ENCODE results near the gene TTC28. TPM values are rescaled to one million over a fixed set of nuclear protein-coding genes. Genes with fewer than 3 reads are reported as not detected.
"Not testable (repeated sequence)": the region's sequence is repeated elsewhere in the genome, so short reads cannot be mapped to it uniquely, and the experiment has no call there.

TTC28 gene
- total and polyA plus RNA-seq, 12 donors, result 3.4 to 75.6 (median 28.6) TPM

- no peak for DNase-seq
- no peaks in the 10 kb centered on the region for H3K4me1 ChIP-seq (replicated peaks in 1 of 2)
- H3K27me3 ChIP-seq, result no peaks in the 10 kb centered on the region
- 43 to 87% (median 68%) methylated on average over 1 of the region's 1 CpG for WGBS, 4 donors
- H3K9me3 ChIP-seq (replicated peaks in 1 of 3), result no peaks in the 10 kb centered on the region
- no peak overlapping the region for H3K27ac ChIP-seq
- no peak overlapping the region for H3K4me3 ChIP-seq
- intact Hi-C loops (cut with DNase I), result no loop called here
- H3K36me3 ChIP-seq (replicated peaks in 1 of 2), result no peaks in the 10 kb centered on the region
- TF ChIP-seq, protein P1, sequence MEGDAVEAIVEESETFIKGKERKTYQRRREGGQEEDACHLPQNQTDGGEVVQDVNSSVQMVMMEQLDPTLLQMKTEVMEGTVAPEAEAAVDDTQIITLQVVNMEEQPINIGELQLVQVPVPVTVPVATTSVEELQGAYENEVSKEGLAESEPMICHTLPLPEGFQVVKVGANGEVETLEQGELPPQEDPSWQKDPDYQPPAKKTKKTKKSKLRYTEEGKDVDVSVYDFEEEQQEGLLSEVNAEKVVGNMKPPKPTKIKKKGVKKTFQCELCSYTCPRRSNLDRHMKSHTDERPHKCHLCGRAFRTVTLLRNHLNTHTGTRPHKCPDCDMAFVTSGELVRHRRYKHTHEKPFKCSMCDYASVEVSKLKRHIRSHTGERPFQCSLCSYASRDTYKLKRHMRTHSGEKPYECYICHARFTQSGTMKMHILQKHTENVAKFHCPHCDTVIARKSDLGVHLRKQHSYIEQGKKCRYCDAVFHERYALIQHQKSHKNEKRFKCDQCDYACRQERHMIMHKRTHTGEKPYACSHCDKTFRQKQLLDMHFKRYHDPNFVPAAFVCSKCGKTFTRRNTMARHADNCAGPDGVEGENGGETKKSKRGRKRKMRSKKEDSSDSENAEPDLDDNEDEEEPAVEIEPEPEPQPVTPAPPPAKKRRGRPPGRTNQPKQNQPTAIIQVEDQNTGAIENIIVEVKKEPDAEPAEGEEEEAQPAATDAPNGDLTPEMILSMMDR (IDR thresholded peaks at IDR 0.05), result no peak
- TF ChIP-seq POLR2A (IDR thresholded peaks at IDR 0.05), result no peak
Observed at GRCh38 chr22:28204382-28204781, 475.3 kb downstream of the TTC28 start.

DNA sequence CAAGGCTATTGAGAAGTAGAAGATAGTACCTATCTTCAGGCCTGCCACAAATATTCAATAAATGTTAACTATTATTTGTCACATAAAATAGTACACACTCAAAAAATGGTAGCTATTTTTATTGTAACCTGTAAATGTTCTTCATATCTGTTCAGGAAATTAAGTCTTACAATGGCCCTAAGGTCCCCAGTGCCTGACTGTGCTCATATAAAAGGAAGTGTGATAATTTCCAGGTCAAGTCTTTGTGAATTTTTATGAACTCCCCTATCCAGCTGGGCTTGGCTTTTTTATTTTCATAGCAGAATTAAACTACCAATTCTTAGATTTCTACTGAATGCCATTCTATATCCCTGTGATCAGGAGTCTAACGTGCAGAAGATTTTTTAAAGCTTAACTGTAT lies 476.4 kb downstream of the TTC28 start:
- H3K4me3 ChIP-seq, result no peak overlapping the region
- H3K36me3 ChIP-seq (replicated peaks in 1 of 2), result no peaks in the 10 kb centered on the region
- WGBS, 4 donors, result 83 to 97% (median 86%) methylated on average over 1 of the region's 1 CpG
- TF ChIP-seq POLR2A (IDR thresholded peaks at IDR 0.05), result no peak
- TF ChIP-seq, protein P1 (IDR thresholded peaks at IDR 0.05), result no peak
- H3K27ac ChIP-seq, result no peak overlapping the region
- no peaks in the 10 kb centered on the region for H3K4me1 ChIP-seq (replicated peaks in 1 of 2)
- no peaks in the 10 kb centered on the region for H3K9me3 ChIP-seq (replicated peaks in 1 of 3)
- intact Hi-C loops (cut with DNase I), result no loop called here
- DNase-seq, result no peak
- H3K27me3 ChIP-seq, result no peaks in the 10 kb centered on the region

- H3K36me3 ChIP-seq (replicated peaks in 1 of 2), result no peaks in the 10 kb centered on the region
- H3K4me3 ChIP-seq, result no peak overlapping the region
- WGBS, 4 donors, result 92 to 100% (median 95%) methylated on average over 2 of the region's 2 CpGs
- intact Hi-C loops (cut with DNase I), result no loop called here
- no peak overlapping the region for H3K27ac ChIP-seq
- no peaks in the 10 kb centered on the region for H3K4me1 ChIP-seq (replicated peaks in 1 of 2)
- no peak for DNase-seq
- TF ChIP-seq, protein P1 (IDR thresholded peaks at IDR 0.05), result no peak
- H3K9me3 ChIP-seq (replicated peaks in 1 of 3), result no peaks in the 10 kb centered on the region
- no peaks in the 10 kb centered on the region for H3K27me3 ChIP-seq
Observed at GRCh38 chr22:28198692-28199091, 480.9 kb downstream of the TTC28 start.

DNA sequence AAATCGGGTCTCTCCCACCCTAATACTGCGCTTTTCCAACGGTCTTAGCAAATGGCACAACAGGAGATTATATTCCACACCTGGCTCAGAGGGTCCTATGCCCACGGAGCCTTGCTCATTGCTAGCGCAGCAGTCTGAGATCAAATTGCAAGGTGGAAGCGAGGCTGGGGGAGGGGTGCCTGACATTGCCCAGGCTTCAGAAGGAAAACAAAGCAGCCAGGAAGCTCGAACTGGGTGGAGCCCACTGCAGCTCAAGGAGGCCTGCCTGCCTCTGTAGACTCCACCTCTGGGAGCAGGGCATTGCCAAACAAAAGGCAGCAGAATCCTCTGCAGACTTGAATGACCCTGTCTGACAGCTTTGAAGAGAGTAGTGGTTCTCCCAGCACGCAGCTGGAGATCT lies 488.1 kb downstream of the TTC28 start:
- H3K4me3 ChIP-seq; H3K36me3 ChIP-seq (replicated peaks in 1 of 2); intact Hi-C loops (cut with DNase I); H3K27ac ChIP-seq; H3K9me3 ChIP-seq (replicated peaks in 1 of 3); H3K27me3 ChIP-seq; DNase-seq; H3K4me1 ChIP-seq (replicated peaks in 1 of 2): not testable (repeated sequence)
- WGBS, 4 donors, result 87 to 93% (median 92%) methylated on average over 7 to 8 of the region's 8 CpGs

DNA sequence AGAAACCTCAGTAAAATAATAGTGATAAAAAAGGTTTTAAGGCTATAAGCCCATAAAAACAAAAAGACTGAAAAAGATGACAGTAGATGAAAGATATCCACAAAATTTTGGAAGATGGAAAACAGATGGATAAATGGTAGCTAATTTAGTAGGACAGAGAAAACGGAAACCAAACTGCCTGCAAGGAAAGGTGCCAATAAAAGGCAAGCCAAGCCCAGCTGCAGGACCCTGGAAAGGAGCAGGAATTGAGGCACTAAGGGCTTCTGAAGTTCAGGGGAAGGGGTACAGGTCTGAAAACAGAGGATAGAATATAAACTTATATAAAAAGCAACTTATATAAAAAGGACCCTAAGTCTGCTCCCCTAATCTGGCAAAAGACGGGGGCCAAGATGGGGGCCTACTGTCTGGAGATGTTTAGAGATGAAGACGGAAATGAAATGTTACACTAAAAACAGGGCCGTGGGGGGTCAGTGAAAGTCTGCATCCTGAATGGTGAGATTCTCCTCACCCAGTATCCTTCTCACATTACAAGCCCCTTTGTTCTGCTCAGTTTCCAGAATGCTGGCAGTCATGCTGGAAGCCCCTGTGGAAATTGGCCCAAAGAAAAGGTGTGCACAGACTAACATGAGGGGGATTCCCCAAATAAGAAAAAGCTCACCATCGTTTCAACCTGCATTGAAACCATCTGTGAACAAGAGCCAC lies 491.3 kb downstream of the TTC28 start:
- DNase-seq, result no peak
- no peak overlapping the region for H3K27ac ChIP-seq
- H3K27me3 ChIP-seq, result no peaks in the 10 kb centered on the region
- H3K9me3 ChIP-seq (replicated peaks in 1 of 3), result no peaks in the 10 kb centered on the region
- intact Hi-C loops (cut with DNase I), result no loop called here
- no peak for TF ChIP-seq POLR2A (IDR thresholded peaks at IDR 0.05)
- TF ChIP-seq, protein P1 (IDR thresholded peaks at IDR 0.05), result no peak
- 74 to 84% (median 79%) methylated on average over 5 of the region's 5 CpGs for WGBS, 4 donors
- peaks cover 0 to 11% of the 10 kb centered on the region in 2 donors for H3K4me1 ChIP-seq (replicated peaks in 1 of 2)
- no peaks in the 10 kb centered on the region for H3K36me3 ChIP-seq (replicated peaks in 1 of 2)
- H3K4me3 ChIP-seq, result no peak overlapping the region
